ENCODE results near the gene JAK1. TPM values are rescaled to one million over a fixed set of nuclear protein-coding genes. Genes with fewer than 3 reads are reported as not detected.

JAK1 gene
- total RNA-seq, 4 donors from 2014 or later, result 102 to 165 (median 120) TPM

- no peak overlapping the region for H3K4me3 ChIP-seq (replicated peaks in 1 of 3)
- no peaks in the 10 kb centered on the region for H3K36me3 ChIP-seq
- no peak overlapping the region for H3K27ac ChIP-seq
- no peaks in the 10 kb centered on the region for H3K4me1 ChIP-seq
- TF ChIP-seq CTCF (IDR thresholded peaks at IDR 0.05) (no peak), POLR2A (IDR thresholded peaks at IDR 0.05) (no peak)
- intact Hi-C loops (cut with DNase I), result no loop called here
- 97 to 98% methylated on average over 6 of the region's 6 CpGs for WGBS, 2 donors
- no peaks in the 10 kb centered on the region for H3K9me3 ChIP-seq
- no peak for DNase-seq
- no peaks in the 10 kb centered on the region for H3K27me3 ChIP-seq
Measured at GRCh38 chr1:64801851-64802523, 164.4 kb downstream of the JAK1 start.

DNA sequence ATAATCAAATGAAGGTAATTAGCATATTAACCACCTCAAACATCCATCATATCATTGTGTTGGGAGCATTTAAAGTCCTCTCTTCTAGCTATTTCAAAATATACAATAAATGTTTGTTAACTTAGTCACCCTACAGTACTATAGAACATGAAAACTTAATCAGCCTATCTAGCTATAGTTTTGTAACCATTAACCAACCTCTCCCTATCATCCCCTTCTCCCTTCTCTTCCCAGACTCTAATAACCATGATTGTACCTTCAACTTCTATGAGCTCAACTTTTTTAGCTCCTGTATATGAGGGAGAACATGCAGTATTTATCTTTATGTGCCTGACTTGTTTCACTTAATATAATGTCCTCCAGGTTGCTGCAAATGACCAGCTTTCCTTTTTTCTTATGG lies 167.5 kb downstream of the JAK1 start:
- Histone ChIP-seq H3K4me3 (replicated peaks in 1 of 3) (no peak overlapping the region), H3K27ac (no peak overlapping the region), H3K4me1 (no peaks in the 10 kb centered on the region), H3K27me3 (no peaks in the 10 kb centered on the region), H3K36me3 (no peaks in the 10 kb centered on the region), H3K9me3 (no peaks in the 10 kb centered on the region)
- intact Hi-C loops (cut with DNase I), result no loop called here
- DNase-seq, result no peak
- no peak for TF ChIP-seq CTCF (IDR thresholded peaks at IDR 0.05)
- TF ChIP-seq POLR2A (IDR thresholded peaks at IDR 0.05), result no peak

GRCh38 chr1:64790832-64791487 lies 175.4 kb downstream of the JAK1 start:
- peaks cover 0 to 3% of the 10 kb centered on the region in 2 donors for H3K36me3 ChIP-seq
- H3K4me3 ChIP-seq (replicated peaks in 1 of 3), result no peak overlapping the region
- intact Hi-C loops (cut with DNase I), result no loop called here
- H3K27me3 ChIP-seq, result no peaks in the 10 kb centered on the region
- 93 to 98% methylated on average over 2 of the region's 2 CpGs for WGBS, 2 donors
- no peak for TF ChIP-seq POLR2A (IDR thresholded peaks at IDR 0.05)
- no peak for TF ChIP-seq CTCF (IDR thresholded peaks at IDR 0.05)
- H3K27ac ChIP-seq, result no peak overlapping the region
- DNase-seq, result no peak
- H3K9me3 ChIP-seq, result no peaks in the 10 kb centered on the region
- H3K4me1 ChIP-seq, result no peaks in the 10 kb centered on the region

Small RNAs within 50 kb of the gene (small RNA-seq; reads per million reads assigned to genes)
- gene AL606517.2, result not detected

Other genes with a start within 250 kb of the JAK1 start
- 10 to 100 TPM; 12.6 to 13.6 (median 13.2) TPM for gene RAVER2, start 221.5 kb downstream of the JAK1 start, total RNA-seq
- 10 to 100 TPM in 2 of 4 donors, 1 to 10 TPM in 2; 7.8 to 13.9 (median 9.8) TPM for gene AK4, start 181.7 kb upstream of the JAK1 start, total RNA-seq